SK-N-SH treated with all-trans-retinoic acid at 6 μM for 48 hours (cell line): ENCODE data around the gene ZDHHC23.

Experiments
- ATAC-seq: fragments of 200-7000 bp; cut with Tn5 transposase; 3 replicates; pipeline ENCODE4 v1.9.1; 2020; ENCODE audit warnings: mild to moderate bottlenecking, moderate library complexity
- ARNTL ChIP-seq: fragments of 450-650 bp; formaldehyde crosslinking; IDR thresholded peaks from 2 replicates; pipeline ENCODE4 v1.5.0; 2020; ENCODE audit warnings: low read depth, mild to moderate bottlenecking, moderate library complexity, borderline replicate concordance
- BACH2 ChIP-seq: fragments of 250-450 bp; sonication (Bioruptor Pico); IDR thresholded peaks from 2 replicates; pipeline ENCODE4 v1.9.0; 2021; ENCODE audit warnings: mild to moderate bottlenecking, borderline replicate concordance
- CSDC2 ChIP-seq: fragments of 250-450 bp; sonication (Bioruptor Pico); IDR thresholded peaks from 2 replicates; pipeline ENCODE4 v1.5.0; 2020; ENCODE audit warnings: mild to moderate bottlenecking, moderate library complexity
- ESRRG ChIP-seq: fragments of 250-450 bp; sonication (Bioruptor Pico); IDR thresholded peaks from 2 replicates; pipeline ENCODE4 v1.6.1; 2021; ENCODE audit warnings: mild to moderate bottlenecking
- GLIS3 ChIP-seq: fragments of 250-450 bp; sonication (Bioruptor Pico); IDR thresholded peaks from 2 replicates; pipeline ENCODE4 v1.5.0; 2020; ENCODE audit warnings: mild to moderate bottlenecking, moderate library complexity
- ISL1 ChIP-seq: fragments of 250-450 bp; sonication (Bioruptor Pico); IDR thresholded peaks from 2 replicates; pipeline ENCODE4 v2.1.2; 2022; ENCODE audit warnings: mild to moderate bottlenecking, moderate library complexity
- OSR1 ChIP-seq: fragments of 250-450 bp; sonication (Bioruptor Pico); IDR thresholded peaks from 2 replicates; pipeline ENCODE4 v1.8.0; 2022; ENCODE audit warnings: moderate library complexity, mild to moderate bottlenecking, inconsistent platforms
- PPARA ChIP-seq: fragments of 250-450 bp; sonication (Bioruptor Pico); IDR thresholded peaks from 2 replicates; pipeline ENCODE4 v1.5.0; 2020; ENCODE audit warnings: mild to moderate bottlenecking, borderline replicate concordance
- RARB ChIP-seq: fragments of 250-450 bp; sonication (Bioruptor Pico); IDR thresholded peaks from 2 replicates; pipeline ENCODE4 v1.8.0; 2021; ENCODE audit warnings: mild to moderate bottlenecking, moderate library complexity
- SNAI2 ChIP-seq: fragments of 250-450 bp; sonication (Bioruptor Pico); IDR thresholded peaks from 2 replicates; pipeline ENCODE4 v1.5.0; 2020; ENCODE audit warnings: mild to moderate bottlenecking, moderate library complexity
- TCF4 ChIP-seq: fragments of 250-450 bp; sonication (Bioruptor Pico); IDR thresholded peaks from 2 replicates; pipeline ENCODE4 v1.8.0; 2021; ENCODE audit warnings: mild to moderate bottlenecking, moderate library complexity, borderline replicate concordance
- TOX ChIP-seq: fragments of 250-450 bp; sonication (Bioruptor Pico); IDR thresholded peaks from 2 replicates; pipeline ENCODE4 v1.8.0; 2021; ENCODE audit warnings: mild to moderate bottlenecking, moderate library complexity, borderline replicate concordance
- ZC3H10 ChIP-seq: fragments of 250-450 bp; sonication (Bioruptor Pico); IDR thresholded peaks from 2 replicates; pipeline ENCODE4 v1.5.1; 2021; ENCODE audit warnings: mild to moderate bottlenecking, moderate library complexity
- ZFP3 ChIP-seq: fragments of 250-450 bp; sonication (Bioruptor Pico); IDR thresholded peaks from 2 replicates; pipeline ENCODE4 v1.5.0; 2020; ENCODE audit warnings: mild to moderate bottlenecking, moderate library complexity
- ZFP30 ChIP-seq: fragments of 450-650 bp; formaldehyde crosslinking; IDR thresholded peaks from 2 replicates; pipeline ENCODE4 v1.5.0; 2022; ENCODE audit warnings: mild to moderate bottlenecking, moderate library complexity
- ZNF565 ChIP-seq: fragments of 450-650 bp; formaldehyde crosslinking; conservative IDR thresholded peaks from 2 replicates; pipeline ENCODE4 v1.5.0; 2020; ENCODE audit warnings: low read depth, mild to moderate bottlenecking, moderate library complexity
- ZNF70 ChIP-seq: fragments of 450-650 bp; formaldehyde crosslinking; IDR thresholded peaks from 2 replicates; pipeline ENCODE4 v1.5.0; 2020; ENCODE audit warnings: mild to moderate bottlenecking, moderate library complexity
- ZNF8 ChIP-seq: fragments of 450-650 bp; formaldehyde crosslinking; IDR thresholded peaks from 2 replicates; pipeline ENCODE4 v1.5.0; 2020; ENCODE audit warnings: mild to moderate bottlenecking, moderate library complexity
- TF ChIP-seq, protein P1 (sequence below): fragments of 250-450 bp; sonication (Bioruptor Pico); IDR thresholded peaks from 2 replicates; pipeline ENCODE4 v1.5.0; 2020; ENCODE audit warnings: mild to moderate bottlenecking, moderate library complexity
- TF ChIP-seq, protein P2 (sequence below): fragments of 250-450 bp; sonication (Bioruptor Pico); IDR thresholded peaks from 2 replicates; pipeline ENCODE4 v1.5.1; 2020; ENCODE audit warnings: low read depth, mild to moderate bottlenecking, moderate library complexity
- TF ChIP-seq, protein P3 (sequence below): fragments of 250-450 bp; sonication (Bioruptor Pico); IDR thresholded peaks from 2 replicates; pipeline ENCODE4 v1.8.0; 2020; ENCODE audit warnings: mild to moderate bottlenecking, moderate library complexity, borderline replicate concordance
- TF ChIP-seq, protein P4 (sequence below): fragments of 250-450 bp; sonication (Bioruptor Pico); IDR thresholded peaks from 2 replicates; pipeline ENCODE4 v1.5.1; 2021; ENCODE audit warnings: mild to moderate bottlenecking, moderate library complexity

ZDHHC23 gene

DNA sequence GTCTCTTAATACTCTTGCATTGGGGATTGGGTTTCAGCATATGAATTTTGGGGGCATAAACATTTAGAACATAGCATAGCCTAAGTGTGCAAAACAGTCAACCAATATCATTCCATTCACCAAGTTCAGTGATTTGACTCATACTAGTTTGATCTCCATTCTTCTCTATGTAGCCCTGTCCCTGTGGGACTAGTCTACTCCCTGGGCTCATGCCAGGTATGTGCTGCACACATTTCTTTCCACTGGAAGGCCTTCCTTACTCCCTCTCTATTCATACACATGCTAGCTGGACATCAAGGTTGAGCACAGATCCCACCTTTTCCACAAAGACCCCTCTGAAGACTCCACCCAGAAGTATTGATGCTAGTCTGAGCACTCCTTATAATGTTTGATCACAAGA lies 5.1 kb downstream of the ZDHHC23 start:
- TF ChIP-seq ZNF70 (CRISPR knock-in tag) (no peak), ZNF8 (CRISPR knock-in tag) (no peak), ZFP30 (no peak), ISL1 (no peak), ZFP3 (CRISPR knock-in tag) (no peak)
- TF ChIP-seq, protein P1, sequence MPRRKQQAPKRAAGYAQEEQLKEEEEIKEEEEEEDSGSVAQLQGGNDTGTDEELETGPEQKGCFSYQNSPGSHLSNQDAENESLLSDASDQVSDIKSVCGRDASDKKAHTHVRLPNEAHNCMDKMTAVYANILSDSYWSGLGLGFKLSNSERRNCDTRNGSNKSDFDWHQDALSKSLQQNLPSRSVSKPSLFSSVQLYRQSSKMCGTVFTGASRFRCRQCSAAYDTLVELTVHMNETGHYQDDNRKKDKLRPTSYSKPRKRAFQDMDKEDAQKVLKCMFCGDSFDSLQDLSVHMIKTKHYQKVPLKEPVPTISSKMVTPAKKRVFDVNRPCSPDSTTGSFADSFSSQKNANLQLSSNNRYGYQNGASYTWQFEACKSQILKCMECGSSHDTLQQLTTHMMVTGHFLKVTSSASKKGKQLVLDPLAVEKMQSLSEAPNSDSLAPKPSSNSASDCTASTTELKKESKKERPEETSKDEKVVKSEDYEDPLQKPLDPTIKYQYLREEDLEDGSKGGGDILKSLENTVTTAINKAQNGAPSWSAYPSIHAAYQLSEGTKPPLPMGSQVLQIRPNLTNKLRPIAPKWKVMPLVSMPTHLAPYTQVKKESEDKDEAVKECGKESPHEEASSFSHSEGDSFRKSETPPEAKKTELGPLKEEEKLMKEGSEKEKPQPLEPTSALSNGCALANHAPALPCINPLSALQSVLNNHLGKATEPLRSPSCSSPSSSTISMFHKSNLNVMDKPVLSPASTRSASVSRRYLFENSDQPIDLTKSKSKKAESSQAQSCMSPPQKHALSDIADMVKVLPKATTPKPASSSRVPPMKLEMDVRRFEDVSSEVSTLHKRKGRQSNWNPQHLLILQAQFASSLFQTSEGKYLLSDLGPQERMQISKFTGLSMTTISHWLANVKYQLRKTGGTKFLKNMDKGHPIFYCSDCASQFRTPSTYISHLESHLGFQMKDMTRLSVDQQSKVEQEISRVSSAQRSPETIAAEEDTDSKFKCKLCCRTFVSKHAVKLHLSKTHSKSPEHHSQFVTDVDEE (CRISPR knock-in tag): no peak
- no peak for ATAC-seq

DNA sequence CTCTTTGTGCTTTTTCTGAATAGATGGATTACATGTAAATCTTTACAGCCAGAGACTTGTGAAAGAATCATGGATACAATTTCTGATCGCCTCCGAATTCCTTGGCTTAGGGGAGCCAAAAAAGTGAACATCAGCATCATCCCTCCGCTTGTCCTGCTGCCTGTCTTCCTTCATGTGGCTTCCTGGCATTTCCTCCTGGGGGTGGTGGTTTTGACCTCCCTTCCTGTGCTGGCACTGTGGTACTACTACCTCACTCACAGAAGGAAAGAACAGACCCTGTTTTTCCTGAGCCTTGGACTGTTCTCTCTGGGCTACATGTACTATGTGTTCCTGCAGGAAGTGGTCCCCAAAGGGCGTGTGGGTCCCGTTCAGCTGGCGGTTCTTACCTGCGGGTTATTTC lies 5.9 kb downstream of the ZDHHC23 start:
- ATAC-seq: no peak
- TF ChIP-seq CSDC2: no peak
- no peak for TF ChIP-seq TOX (CRISPR knock-in tag)

DNA sequence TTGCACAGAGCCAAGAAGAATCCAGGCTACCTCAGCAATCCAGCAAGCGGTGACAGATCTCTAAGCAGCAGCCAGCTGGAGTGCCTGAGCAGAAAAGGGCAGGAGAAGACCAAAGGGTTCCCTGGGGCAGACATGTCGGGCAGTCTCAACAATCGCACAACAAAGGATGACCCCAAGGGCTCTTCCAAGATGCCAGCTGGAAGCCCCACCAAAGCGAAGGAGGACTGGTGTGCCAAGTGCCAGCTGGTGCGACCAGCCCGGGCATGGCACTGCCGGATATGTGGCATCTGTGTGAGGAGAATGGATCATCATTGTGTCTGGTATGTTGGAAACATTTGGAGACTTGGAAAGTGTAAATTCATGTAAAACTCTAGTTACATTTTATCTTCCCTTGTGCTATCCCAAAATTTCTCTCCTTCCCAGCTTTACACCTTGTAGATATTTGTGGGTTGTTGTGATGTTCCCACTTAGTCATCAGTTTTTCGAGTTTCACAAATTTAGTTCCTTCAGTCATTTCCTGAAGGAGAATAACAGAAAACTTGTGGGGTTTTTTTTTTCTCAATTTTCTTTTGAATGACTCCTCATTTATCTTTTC lies 6.4 kb downstream of the ZDHHC23 start:
- TF ChIP-seq RARB (no peak), ZC3H10 (CRISPR knock-in tag) (no peak), ZNF8 (CRISPR knock-in tag) (no peak), ZNF70 (CRISPR knock-in tag) (no peak), BACH2 (CRISPR knock-in tag) (no peak), GLIS3 (CRISPR knock-in tag) (no peak), ISL1 (no peak), ZFP3 (CRISPR knock-in tag) (no peak), ARNTL (CRISPR knock-in tag) (no peak), ZNF565 (CRISPR knock-in tag) (no peak), ESRRG (CRISPR knock-in tag) (no peak), CSDC2 (no peak), TCF4 (no peak), OSR1 (CRISPR knock-in tag) (no peak), ZFP30 (no peak)
- TF ChIP-seq, protein P1 (CRISPR knock-in tag): no peak
- TF ChIP-seq, protein P2, sequence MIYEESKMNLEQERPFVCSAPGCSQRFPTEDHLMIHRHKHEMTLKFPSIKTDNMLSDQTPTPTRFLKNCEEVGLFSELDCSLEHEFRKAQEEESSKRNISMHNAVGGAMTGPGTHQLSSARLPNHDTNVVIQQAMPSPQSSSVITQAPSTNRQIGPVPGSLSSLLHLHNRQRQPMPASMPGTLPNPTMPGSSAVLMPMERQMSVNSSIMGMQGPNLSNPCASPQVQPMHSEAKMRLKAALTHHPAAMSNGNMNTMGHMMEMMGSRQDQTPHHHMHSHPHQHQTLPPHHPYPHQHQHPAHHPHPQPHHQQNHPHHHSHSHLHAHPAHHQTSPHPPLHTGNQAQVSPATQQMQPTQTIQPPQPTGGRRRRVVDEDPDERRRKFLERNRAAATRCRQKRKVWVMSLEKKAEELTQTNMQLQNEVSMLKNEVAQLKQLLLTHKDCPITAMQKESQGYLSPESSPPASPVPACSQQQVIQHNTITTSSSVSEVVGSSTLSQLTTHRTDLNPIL: no peak
- TF ChIP-seq, protein P3, sequence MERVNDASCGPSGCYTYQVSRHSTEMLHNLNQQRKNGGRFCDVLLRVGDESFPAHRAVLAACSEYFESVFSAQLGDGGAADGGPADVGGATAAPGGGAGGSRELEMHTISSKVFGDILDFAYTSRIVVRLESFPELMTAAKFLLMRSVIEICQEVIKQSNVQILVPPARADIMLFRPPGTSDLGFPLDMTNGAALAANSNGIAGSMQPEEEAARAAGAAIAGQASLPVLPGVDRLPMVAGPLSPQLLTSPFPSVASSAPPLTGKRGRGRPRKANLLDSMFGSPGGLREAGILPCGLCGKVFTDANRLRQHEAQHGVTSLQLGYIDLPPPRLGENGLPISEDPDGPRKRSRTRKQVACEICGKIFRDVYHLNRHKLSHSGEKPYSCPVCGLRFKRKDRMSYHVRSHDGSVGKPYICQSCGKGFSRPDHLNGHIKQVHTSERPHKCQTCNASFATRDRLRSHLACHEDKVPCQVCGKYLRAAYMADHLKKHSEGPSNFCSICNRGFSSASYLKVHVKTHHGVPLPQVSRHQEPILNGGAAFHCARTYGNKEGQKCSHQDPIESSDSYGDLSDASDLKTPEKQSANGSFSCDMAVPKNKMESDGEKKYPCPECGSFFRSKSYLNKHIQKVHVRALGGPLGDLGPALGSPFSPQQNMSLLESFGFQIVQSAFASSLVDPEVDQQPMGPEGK (CRISPR knock-in tag): no peak
- no peak for ATAC-seq

DNA sequence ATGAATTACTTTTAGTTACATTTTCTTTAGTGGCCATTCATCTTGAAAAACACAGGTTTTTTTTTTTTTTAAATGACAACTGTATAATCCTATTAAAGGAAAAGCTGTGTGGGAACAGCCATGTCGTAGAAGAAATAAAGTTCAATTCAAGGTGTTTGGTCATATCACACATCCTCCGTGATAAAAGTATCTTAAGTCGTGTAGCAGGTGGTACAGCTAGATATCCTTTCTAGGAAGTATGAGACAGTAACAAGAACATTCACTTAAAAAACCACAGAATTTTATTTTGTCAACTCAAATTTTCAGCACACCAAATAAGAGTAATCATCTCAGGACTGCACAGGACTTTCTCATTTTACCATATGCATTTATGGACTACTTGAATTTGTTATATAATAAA lies 16.1 kb downstream of the ZDHHC23 start:
- ATAC-seq: no peak
- no peak for TF ChIP-seq PPARA (CRISPR knock-in tag)
- no peak for TF ChIP-seq ZFP30
- no peak for TF ChIP-seq ISL1
- TF ChIP-seq, protein P4, sequence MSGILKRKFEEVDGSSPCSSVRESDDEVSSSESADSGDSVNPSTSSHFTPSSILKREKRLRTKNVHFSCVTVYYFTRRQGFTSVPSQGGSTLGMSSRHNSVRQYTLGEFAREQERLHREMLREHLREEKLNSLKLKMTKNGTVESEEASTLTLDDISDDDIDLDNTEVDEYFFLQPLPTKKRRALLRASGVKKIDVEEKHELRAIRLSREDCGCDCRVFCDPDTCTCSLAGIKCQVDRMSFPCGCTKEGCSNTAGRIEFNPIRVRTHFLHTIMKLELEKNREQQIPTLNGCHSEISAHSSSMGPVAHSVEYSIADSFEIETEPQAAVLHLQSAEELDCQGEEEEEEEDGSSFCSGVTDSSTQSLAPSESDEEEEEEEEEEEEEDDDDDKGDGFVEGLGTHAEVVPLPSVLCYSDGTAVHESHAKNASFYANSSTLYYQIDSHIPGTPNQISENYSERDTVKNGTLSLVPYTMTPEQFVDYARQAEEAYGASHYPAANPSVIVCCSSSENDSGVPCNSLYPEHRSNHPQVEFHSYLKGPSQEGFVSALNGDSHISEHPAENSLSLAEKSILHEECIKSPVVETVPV (CRISPR knock-in tag): no peak
- no peak for TF ChIP-seq ZNF8 (CRISPR knock-in tag)
- TF ChIP-seq ARNTL (CRISPR knock-in tag): no peak
- TF ChIP-seq, protein P2: no peak
- TF ChIP-seq GLIS3 (CRISPR knock-in tag): no peak
- TF ChIP-seq CSDC2: no peak
- no peak for TF ChIP-seq RARB
- no peak for TF ChIP-seq SNAI2 (CRISPR knock-in tag)
- TF ChIP-seq, protein P3 (CRISPR knock-in tag): no peak
- TF ChIP-seq TCF4: no peak
